K562 (cell line): ENCODE data around the gene COL16A1. TPM values are rescaled to one million over a fixed set of nuclear protein-coding genes. Genes with fewer than 3 reads are reported as not detected.

Experiments used
- ATF7 ChIP-seq: fragments of 450-650 bp; IDR thresholded peaks from 2 replicates; pipeline ENCODE4 v1.7.1; 2014; ENCODE audit warnings: mild to moderate bottlenecking, moderate library complexity
- BRD9 ChIP-seq: fragments of 450-650 bp; IDR thresholded peaks from 2 replicates; pipeline ENCODE4 v1.6.1; 2018; ENCODE audit warnings: low read depth; ENCODE audit not compliant: partially characterized antibody
- ESRRB ChIP-seq: fragments of 250-450 bp; sonication (Bioruptor Pico); IDR thresholded peaks from 2 replicates; pipeline ENCODE4 v1.5.0; 2020; ENCODE audit warnings: mild to moderate bottlenecking, moderate library complexity, borderline replicate concordance
- ETV1 ChIP-seq: fragments of 450-650 bp; conservative IDR thresholded peaks from 2 replicates; pipeline ENCODE4 v1.6.1; 2016; ENCODE audit warnings: missing genetic modification characterization, control low read depth, low read depth, missing compliant biosample characterization
- FOXK1 ChIP-seq: sonication (generic); formaldehyde crosslinking; IDR thresholded peaks from 2 replicates; pipeline ENCODE4 v1.8.0; 2022; ENCODE audit warnings: missing genetic modification reagents, mild to moderate bottlenecking, borderline replicate concordance
- FUS ChIP-seq: fragments of 200-400 bp; formaldehyde crosslinking; optimal IDR thresholded peaks from 2 replicates; pipeline ENCODE3; 2017; ENCODE audit warnings: low read depth, low read length
- HEY1 ChIP-seq: fragments of 250-450 bp; sonication (Bioruptor Pico); IDR thresholded peaks from 2 replicates; pipeline ENCODE4 v1.5.0; 2020; ENCODE audit warnings: mild to moderate bottlenecking, moderate library complexity, borderline replicate concordance
- ILK ChIP-seq: fragments of 450-650 bp; IDR thresholded peaks from 2 replicates; pipeline ENCODE4 v1.6.1; 2016; ENCODE audit warnings: missing genetic modification characterization, low read depth, mild to moderate bottlenecking, missing compliant biosample characterization, moderate library complexity, borderline replicate concordance
- MCM5 ChIP-seq: fragments of 450-650 bp; IDR thresholded peaks from 2 replicates; pipeline ENCODE4 v1.6.1; 2016; ENCODE audit warnings: low read depth
- NFIC ChIP-seq: fragments of 450-650 bp; IDR thresholded peaks from 2 replicates; pipeline ENCODE4 v1.6.1; 2017; ENCODE audit warnings: mild to moderate bottlenecking, inconsistent platforms
- NR1H2 ChIP-seq: sonication (generic); formaldehyde crosslinking; IDR thresholded peaks from 2 replicates; pipeline ENCODE4 v1.4.0; 2020; ENCODE audit warnings: mild to moderate bottlenecking, missing genetic modification reagents
- RBM25 ChIP-seq: fragments of 200-400 bp; formaldehyde crosslinking; IDR thresholded peaks from 2 replicates; pipeline ENCODE4 v1.6.1; 2018; ENCODE audit warnings: low read length, low read depth, moderate library complexity; ENCODE audit not compliant: severe bottlenecking
- RCOR1 ChIP-seq, 2 experiments: IDR thresholded peaks; 2 replicates each; pipeline ENCODE4 v1.6.1; 2012; ENCODE audit warnings: low read depth in 2 of 2, low read length in 2 of 2, borderline replicate concordance in 1 of 2, improper control_type of control experiment in 1 of 2
- SMARCA5 ChIP-seq: fragments of 450-650 bp; IDR thresholded peaks from 2 replicates; pipeline ENCODE4 v1.6.1; 2016
- YY1 ChIP-seq, 3 experiments: IDR thresholded peaks; 2 replicates each; pipeline ENCODE4 v1.6.1; 2011; ENCODE audit warnings: low read length in 2 of 3, mild to moderate bottlenecking in 2 of 3, moderate library complexity in 2 of 3, borderline replicate concordance in 1 of 3, control low read depth in 1 of 3, low read depth in 1 of 3; ENCODE audit not compliant: insufficient read depth in 3 of 3, insufficient replicate concordance in 2 of 3, control insufficient read depth in 1 of 3, insufficient read length in 1 of 3; ENCODE audit errors: extremely low read depth in 1 of 3
- ZNF133 ChIP-seq: fragments of 250-450 bp; sonication (Bioruptor Pico); IDR thresholded peaks from 2 replicates; pipeline ENCODE4 v1.4.0; 2020; ENCODE audit warnings: mild to moderate bottlenecking
- polyA plus RNA-seq, 8 experiments: library from polyadenylated mRNA; depleted of rRNA in 4 of 8; stranded (reverse) in 5 of 8; unstranded in 3 of 8; fragments of >200 nt; fragmentation: Nextera tagmentation in 2 of 8; fragmentation: Illumina TruSeq in 1 of 8; extraction: Ambion mirVana in 2 of 8; extraction: Trizol in 1 of 8; gene quantifications; 2 replicates each; pipeline versions ENCODE4 v1.2.1 to v1.2.3, GENCODE V29; 2011 to 2014; ENCODE audit warnings: inconsistent platforms in 1 of 8, missing spikeins in 1 of 8
- total RNA-seq, 7 experiments: library from RNA; depleted of rRNA in 6 of 7; stranded (reverse); fragments of >200 nt in 6 of 7; fragmentation: Illumina TruSeq in 2 of 7; extraction: Trizol in 2 of 7; gene quantifications; 2 replicates each; pipeline versions ENCODE4 v1.2.1 to v1.2.3, GENCODE V29; 2011 to 2021; ENCODE audit warnings: low replicate concordance in 1 of 7
- TF ChIP-seq, protein P1 (sequence below): fragments of 250-450 bp; sonication (Bioruptor Pico); IDR thresholded peaks from 2 replicates; pipeline ENCODE4 v1.8.0; 2021; ENCODE audit warnings: borderline replicate concordance, mild to moderate bottlenecking, moderate library complexity; ENCODE audit not compliant: poor library complexity, severe bottlenecking
- TF ChIP-seq, protein P2 (sequence below): sonication (generic); formaldehyde crosslinking; IDR thresholded peaks from 2 replicates; pipeline ENCODE4 v1.8.0; 2023; ENCODE audit warnings: mild to moderate bottlenecking, missing genetic modification reagents
- TF ChIP-seq, protein P3 (sequence below): fragments of 450-650 bp; formaldehyde crosslinking; IDR thresholded peaks from 2 replicates; pipeline ENCODE4 v1.4.0; 2022; ENCODE audit warnings: mild to moderate bottlenecking, moderate library complexity
- TF ChIP-seq, protein P4 (sequence below): sonication (generic); formaldehyde crosslinking; IDR thresholded peaks from 2 replicates; pipeline ENCODE4 v1.8.1; 2022; ENCODE audit warnings: missing genetic modification reagents

Gene COL16A1
- total and polyA plus RNA-seq, 9 of the 15 experiments (the other 6 are each of a cell fraction or from before 2014, with no cell fraction given) = 0.11 to 0.60 (median 0.11) TPM; not detected in 6

DNA sequence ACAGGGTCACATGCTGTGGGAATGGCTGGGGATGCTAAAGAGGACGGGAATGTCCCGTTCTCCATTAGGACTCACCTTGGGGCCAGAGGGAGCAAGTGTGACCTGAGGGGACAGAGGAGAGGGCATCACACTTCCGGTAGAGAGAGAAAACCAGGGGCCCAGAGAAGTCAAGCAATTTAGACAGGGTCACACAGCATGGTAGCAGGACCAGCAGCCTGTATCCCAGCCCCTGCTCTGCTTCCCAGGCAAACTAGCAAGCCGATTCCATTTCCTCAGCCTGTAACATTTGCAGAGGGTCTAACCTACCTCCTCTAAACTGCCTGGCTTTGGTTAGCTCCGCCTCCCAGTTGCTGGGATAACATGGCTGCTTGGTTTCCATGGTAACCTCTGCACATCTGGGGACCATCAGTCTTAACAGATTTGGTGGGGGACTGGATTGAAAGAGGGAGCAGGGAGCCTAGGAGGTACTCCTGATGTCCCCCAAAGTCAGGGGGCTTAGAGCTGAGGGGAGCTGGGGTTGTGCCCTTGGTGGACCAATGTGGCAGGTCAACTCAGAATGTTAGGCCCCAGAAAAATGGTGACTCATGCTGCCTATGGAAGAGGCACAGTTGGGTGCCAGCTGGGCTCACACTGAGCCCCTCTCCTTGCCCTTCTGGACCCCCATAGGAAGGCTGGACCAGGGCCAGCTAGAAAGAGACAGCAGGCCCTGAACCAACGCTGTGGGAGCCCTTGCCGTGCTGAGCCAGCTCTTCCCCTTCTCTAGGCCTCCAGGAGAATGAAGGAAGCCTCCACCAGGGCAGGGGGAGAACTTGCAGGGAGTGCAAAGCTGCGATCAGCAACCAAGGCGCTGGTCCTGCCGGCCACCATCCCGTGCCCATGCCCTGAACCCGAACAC lies 9.5 kb downstream of the COL16A1 start (continued):
- TF ChIP-seq RCOR1 (IDR thresholded peaks at IDR 0.05; ENCODE audit: borderline replicate concordance in 1 of 2, low read depth in 2 of 2, low read length in 2 of 2) (peak in 1 of 2 experiments; percentile 39; a peak in 1 of 4 replicates), RBM25 (peak; percentile 91), ZNF133 (CRISPR knock-in tag) (no peak), FOXK1 (CRISPR knock-in tag) (no peak), MCM5 (no peak), FUS (no peak), NR1H2 (CRISPR knock-in tag) (no peak), ESRRB (CRISPR knock-in tag) (no peak), ATF7 (no peak), ILK (tag) (no peak), NFIC (0 out of 2 replicates have a peak, but pooled peaks have one; percentile 14), ETV1 (tag) (peak; percentile 19; the same call in 1 of the 2 replicates), SMARCA5 (peak; percentile 71; the same call in 1 of the 2 replicates), BRD9 (peak; percentile 89), HEY1 (CRISPR knock-in tag) (no peak), YY1 (IDR thresholded peaks at IDR 0.05; ENCODE audit: borderline replicate concordance in 1 of 3, control insufficient read depth in 1 of 3, extremely low read depth in 1 of 3, insufficient read depth in 3 of 3, insufficient read length in 1 of 3, insufficient replicate concordance in 2 of 3, low read depth in 1 of 3, low read length in 2 of 3) (peak in 2 of 3 experiments; percentile 27 to 40)
- TF ChIP-seq, protein P1, sequence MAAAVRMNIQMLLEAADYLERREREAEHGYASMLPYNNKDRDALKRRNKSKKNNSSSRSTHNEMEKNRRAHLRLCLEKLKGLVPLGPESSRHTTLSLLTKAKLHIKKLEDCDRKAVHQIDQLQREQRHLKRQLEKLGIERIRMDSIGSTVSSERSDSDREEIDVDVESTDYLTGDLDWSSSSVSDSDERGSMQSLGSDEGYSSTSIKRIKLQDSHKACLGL (CRISPR knock-in tag) = no peak
- TF ChIP-seq, protein P2, sequence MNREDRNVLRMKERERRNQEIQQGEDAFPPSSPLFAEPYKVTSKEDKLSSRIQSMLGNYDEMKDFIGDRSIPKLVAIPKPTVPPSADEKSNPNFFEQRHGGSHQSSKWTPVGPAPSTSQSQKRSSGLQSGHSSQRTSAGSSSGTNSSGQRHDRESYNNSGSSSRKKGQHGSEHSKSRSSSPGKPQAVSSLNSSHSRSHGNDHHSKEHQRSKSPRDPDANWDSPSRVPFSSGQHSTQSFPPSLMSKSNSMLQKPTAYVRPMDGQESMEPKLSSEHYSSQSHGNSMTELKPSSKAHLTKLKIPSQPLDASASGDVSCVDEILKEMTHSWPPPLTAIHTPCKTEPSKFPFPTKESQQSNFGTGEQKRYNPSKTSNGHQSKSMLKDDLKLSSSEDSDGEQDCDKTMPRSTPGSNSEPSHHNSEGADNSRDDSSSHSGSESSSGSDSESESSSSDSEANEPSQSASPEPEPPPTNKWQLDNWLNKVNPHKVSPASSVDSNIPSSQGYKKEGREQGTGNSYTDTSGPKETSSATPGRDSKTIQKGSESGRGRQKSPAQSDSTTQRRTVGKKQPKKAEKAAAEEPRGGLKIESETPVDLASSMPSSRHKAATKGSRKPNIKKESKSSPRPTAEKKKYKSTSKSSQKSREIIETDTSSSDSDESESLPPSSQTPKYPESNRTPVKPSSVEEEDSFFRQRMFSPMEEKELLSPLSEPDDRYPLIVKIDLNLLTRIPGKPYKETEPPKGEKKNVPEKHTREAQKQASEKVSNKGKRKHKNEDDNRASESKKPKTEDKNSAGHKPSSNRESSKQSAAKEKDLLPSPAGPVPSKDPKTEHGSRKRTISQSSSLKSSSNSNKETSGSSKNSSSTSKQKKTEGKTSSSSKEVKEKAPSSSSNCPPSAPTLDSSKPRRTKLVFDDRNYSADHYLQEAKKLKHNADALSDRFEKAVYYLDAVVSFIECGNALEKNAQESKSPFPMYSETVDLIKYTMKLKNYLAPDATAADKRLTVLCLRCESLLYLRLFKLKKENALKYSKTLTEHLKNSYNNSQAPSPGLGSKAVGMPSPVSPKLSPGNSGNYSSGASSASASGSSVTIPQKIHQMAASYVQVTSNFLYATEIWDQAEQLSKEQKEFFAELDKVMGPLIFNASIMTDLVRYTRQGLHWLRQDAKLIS = no peak
- TF ChIP-seq, protein P3, sequence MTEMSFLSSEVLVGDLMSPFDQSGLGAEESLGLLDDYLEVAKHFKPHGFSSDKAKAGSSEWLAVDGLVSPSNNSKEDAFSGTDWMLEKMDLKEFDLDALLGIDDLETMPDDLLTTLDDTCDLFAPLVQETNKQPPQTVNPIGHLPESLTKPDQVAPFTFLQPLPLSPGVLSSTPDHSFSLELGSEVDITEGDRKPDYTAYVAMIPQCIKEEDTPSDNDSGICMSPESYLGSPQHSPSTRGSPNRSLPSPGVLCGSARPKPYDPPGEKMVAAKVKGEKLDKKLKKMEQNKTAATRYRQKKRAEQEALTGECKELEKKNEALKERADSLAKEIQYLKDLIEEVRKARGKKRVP = no peak
- TF ChIP-seq, protein P4, sequence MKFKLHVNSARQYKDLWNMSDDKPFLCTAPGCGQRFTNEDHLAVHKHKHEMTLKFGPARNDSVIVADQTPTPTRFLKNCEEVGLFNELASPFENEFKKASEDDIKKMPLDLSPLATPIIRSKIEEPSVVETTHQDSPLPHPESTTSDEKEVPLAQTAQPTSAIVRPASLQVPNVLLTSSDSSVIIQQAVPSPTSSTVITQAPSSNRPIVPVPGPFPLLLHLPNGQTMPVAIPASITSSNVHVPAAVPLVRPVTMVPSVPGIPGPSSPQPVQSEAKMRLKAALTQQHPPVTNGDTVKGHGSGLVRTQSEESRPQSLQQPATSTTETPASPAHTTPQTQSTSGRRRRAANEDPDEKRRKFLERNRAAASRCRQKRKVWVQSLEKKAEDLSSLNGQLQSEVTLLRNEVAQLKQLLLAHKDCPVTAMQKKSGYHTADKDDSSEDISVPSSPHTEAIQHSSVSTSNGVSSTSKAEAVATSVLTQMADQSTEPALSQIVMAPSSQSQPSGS (CRISPR knock-in tag) = no peak
